Measurements from ENCODE around the gene IL12B. TPM values are rescaled to one million over a fixed set of nuclear protein-coding genes. Genes with fewer than 3 reads are reported as not detected.

Gene IL12B
- total RNA-seq, 2 experiments from 2014 or later = not detected

DNA sequence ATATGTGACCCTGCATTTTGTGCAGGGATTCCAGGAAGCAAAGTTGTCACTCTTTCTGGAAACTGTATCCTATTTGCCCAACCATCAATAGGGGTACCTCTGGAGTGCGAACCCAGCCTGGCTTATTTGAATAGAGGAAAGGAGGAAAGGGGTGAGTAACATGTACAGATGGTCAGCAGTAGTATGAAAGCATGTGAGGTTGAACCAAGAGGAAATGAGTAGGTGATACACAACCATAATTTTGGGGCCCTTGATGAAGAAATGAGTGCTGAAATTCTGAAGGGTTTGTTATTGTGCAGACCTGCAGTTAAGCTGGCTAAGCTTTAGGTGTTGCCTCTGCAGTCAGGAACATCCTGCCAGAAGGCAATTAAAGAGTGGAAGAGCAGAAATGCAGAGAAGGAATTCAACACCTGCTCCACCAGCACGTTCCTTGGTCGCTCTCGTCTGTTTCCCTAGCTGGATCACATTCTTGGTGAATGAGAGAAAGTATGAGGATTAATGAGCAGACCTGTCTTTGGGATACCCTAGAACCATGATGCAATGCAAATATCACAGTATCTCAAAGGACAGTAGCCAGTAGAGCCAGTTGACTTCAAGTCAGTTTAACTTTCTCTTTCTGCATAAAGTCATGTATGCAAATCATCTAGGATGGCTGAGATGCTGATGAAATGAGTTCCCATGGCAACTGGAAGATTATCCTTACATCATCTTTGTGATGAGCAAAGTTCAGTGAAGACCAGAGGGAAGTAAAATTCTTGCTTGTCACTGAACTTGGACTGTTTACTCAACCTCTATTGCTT, 13.2 kb upstream of the IL12B start:
- H3K4me3 ChIP-seq (ENCODE audit: low read length) = no peak overlapping the region
- ATAC-seq (ENCODE audit: poor library complexity) (no peak), DNase-seq (peak in 3 of 14 experiments; percentile 23 to 69 (median 62))
- no peak overlapping the region for H3K27ac ChIP-seq (ENCODE audit: low read depth in 1 of 2, low read length in 2 of 2)
- no peaks in the 10 kb centered on the region for H3K36me3 ChIP-seq (ENCODE audit: insufficient read depth, low read length)
- Mint-ChIP-seq H3K9me3 (no peaks in the 10 kb centered on the region), H3K27ac (no peak overlapping the region), H3K36me3 (ENCODE audit: low read depth) (no peaks in the 10 kb centered on the region), H3K4me3 (no peak overlapping the region), H3K27me3 (no peaks in the 10 kb centered on the region), H3K4me1 (ENCODE audit: low read depth) (peaks cover 32% of the 10 kb centered on the region)
- H3K27me3 ChIP-seq (ENCODE audit: control insufficient read depth in 1 of 2, insufficient read depth in 2 of 2, low read length in 2 of 2) = no peaks in the 10 kb centered on the region
- POLR2A ChIA-PET = no interaction called here
- intact Hi-C loops (cut with DNase I, micrococcal nuclease) = no loop called here
- H3K4me1 ChIP-seq (ENCODE audit: insufficient read depth, low read length) = peaks cover 43% of the 10 kb centered on the region
- H3K9me3 ChIP-seq (ENCODE audit: control insufficient read depth in 1 of 2, insufficient read depth in 1 of 2, low read length in 2 of 2) = peaks cover 0 to 5% of the 10 kb centered on the region in 2 experiments
- CTCF ChIA-PET = no interaction called here
- TF ChIP-seq, protein P1, sequence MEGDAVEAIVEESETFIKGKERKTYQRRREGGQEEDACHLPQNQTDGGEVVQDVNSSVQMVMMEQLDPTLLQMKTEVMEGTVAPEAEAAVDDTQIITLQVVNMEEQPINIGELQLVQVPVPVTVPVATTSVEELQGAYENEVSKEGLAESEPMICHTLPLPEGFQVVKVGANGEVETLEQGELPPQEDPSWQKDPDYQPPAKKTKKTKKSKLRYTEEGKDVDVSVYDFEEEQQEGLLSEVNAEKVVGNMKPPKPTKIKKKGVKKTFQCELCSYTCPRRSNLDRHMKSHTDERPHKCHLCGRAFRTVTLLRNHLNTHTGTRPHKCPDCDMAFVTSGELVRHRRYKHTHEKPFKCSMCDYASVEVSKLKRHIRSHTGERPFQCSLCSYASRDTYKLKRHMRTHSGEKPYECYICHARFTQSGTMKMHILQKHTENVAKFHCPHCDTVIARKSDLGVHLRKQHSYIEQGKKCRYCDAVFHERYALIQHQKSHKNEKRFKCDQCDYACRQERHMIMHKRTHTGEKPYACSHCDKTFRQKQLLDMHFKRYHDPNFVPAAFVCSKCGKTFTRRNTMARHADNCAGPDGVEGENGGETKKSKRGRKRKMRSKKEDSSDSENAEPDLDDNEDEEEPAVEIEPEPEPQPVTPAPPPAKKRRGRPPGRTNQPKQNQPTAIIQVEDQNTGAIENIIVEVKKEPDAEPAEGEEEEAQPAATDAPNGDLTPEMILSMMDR (IDR thresholded peaks at IDR 0.05) = no peak

DNA sequence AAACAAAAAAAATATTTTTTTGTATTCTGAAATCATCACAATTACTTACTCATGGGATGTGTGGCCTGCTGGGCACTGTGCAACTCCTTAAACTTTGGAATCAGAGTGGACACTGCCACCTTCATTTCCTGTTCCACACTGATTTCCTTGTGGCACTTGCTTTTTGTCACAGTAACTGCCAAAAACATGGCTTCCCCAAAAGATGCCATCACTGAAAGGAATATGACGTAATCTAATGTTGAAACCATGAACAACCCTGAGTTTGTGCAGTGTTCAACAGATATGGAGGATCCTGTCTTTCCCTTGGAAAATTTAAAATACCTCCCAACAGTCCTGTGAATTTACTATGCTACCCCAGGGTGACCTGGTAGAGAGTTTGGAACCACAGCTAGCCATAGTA, 12.6 kb upstream of the IL12B start:
- H3K27me3 ChIP-seq (ENCODE audit: control insufficient read depth in 1 of 2, insufficient read depth in 2 of 2, low read length in 2 of 2) = no peaks in the 10 kb centered on the region
- no peak overlapping the region for H3K4me3 ChIP-seq (ENCODE audit: low read length)
- no peak overlapping the region for H3K27ac Mint-ChIP-seq
- ChIA-PET POLR2A (no interaction called here), CTCF (no interaction called here)
- ATAC-seq (ENCODE audit: poor library complexity) (no peak), DNase-seq (peak in 1 of 14 experiments; percentile 9)
- intact Hi-C loops (cut with DNase I, micrococcal nuclease) = no loop called here
- H3K4me1 ChIP-seq (ENCODE audit: insufficient read depth, low read length) = peaks cover 50% of the 10 kb centered on the region
- H3K36me3 ChIP-seq (ENCODE audit: insufficient read depth, low read length) = no peaks in the 10 kb centered on the region
- H3K27me3 Mint-ChIP-seq = no peaks in the 10 kb centered on the region
- peaks cover 39% of the 10 kb centered on the region for H3K4me1 Mint-ChIP-seq (ENCODE audit: low read depth)
- peaks cover 0 to 5% of the 10 kb centered on the region in 2 experiments for H3K9me3 ChIP-seq (ENCODE audit: control insufficient read depth in 1 of 2, insufficient read depth in 1 of 2, low read length in 2 of 2)
- H3K27ac ChIP-seq (ENCODE audit: low read depth in 1 of 2, low read length in 2 of 2) = no peak overlapping the region
- H3K9me3 Mint-ChIP-seq = no peaks in the 10 kb centered on the region
- H3K36me3 Mint-ChIP-seq (ENCODE audit: low read depth) = no peaks in the 10 kb centered on the region
- TF ChIP-seq, protein P1 (IDR thresholded peaks at IDR 0.05) = no peak
- H3K4me3 Mint-ChIP-seq = no peak overlapping the region

DNA sequence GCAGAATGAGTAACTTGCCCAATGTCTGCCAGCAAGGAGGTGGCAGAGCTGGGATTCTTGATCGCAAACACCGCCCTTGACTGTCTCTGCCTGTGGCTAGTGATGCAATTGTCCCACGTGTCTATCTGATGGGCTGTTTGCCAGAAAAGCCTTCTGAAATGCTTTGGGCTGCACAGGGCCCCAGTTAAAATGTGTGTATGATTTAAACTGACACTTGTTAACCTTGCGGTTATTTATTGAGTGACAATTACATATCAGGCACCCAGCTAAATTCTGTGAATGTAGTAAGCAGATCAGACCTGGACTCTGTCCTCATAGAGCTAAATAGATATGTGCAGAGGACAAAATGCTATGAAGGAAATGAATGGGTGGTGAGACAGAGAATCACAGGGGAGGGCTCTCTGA, 11.6 kb upstream of the IL12B start:
- Mint-ChIP-seq H3K27ac (peak overlapping the region; percentile 40), H3K4me1 (ENCODE audit: low read depth) (peaks cover 48% of the 10 kb centered on the region), H3K9me3 (no peaks in the 10 kb centered on the region), H3K27me3 (no peaks in the 10 kb centered on the region), H3K36me3 (ENCODE audit: low read depth) (no peaks in the 10 kb centered on the region), H3K4me3 (peak overlapping the region; percentile 6)
- H3K4me1 ChIP-seq (ENCODE audit: insufficient read depth, low read length) = peaks cover 59% of the 10 kb centered on the region
- peaks cover 0 to 5% of the 10 kb centered on the region in 2 experiments for H3K9me3 ChIP-seq (ENCODE audit: control insufficient read depth in 1 of 2, insufficient read depth in 1 of 2, low read length in 2 of 2)
- no peaks in the 10 kb centered on the region for H3K36me3 ChIP-seq (ENCODE audit: insufficient read depth, low read length)
- peak; percentile 17 to 88 (median 41) for DNase-seq
- H3K27me3 ChIP-seq (ENCODE audit: control insufficient read depth in 1 of 2, insufficient read depth in 2 of 2, low read length in 2 of 2) = no peaks in the 10 kb centered on the region
- intact Hi-C loops (cut with DNase I, micrococcal nuclease) = no loop called here
- H3K27ac ChIP-seq (ENCODE audit: low read depth in 1 of 2, low read length in 2 of 2) = peak overlapping the region in 1 of 2 donors; percentile 5
- TF ChIP-seq, protein P1 (IDR thresholded peaks at IDR 0.05) = no peak
- ChIA-PET POLR2A (interaction anchor here (0.9 kb wide), 1 partner anchor 10 kb away, joined by 5 read pairs; no protein-coding TSS in a partner anchor), CTCF (interaction anchor here (0.8 to 1.4 kb wide), 3 partner anchors 11 to 680 kb away, joined by 3 to 4 read pairs (median 3); no protein-coding TSS in a partner anchor)
- ATAC-seq (ENCODE audit: poor library complexity) = peak; percentile 58
- no peak overlapping the region for H3K4me3 ChIP-seq (ENCODE audit: low read length)
